Iris pigment epithelial cell (primary cell): ENCODE results near the gene UNC119.

Experiments
- DNase-seq: peaks from one replicate; pipeline ENCODE4 v3.0.0-alpha.2; 2011; ENCODE audit warnings: low read depth

The UNC119 gene

GRCh38 chr17:28544402-28545140 lies 7.9 kb downstream of the UNC119 start:
- no peak for DNase-seq

- DNase-seq, result no peak
Measured at GRCh38 chr17:28541439-28541838, 11.0 kb downstream of the UNC119 start.

- no peak for DNase-seq
Measured at GRCh38 chr17:28540231-28540630, 12.2 kb downstream of the UNC119 start.

GRCh38 chr17:28538296-28538895 lies 14.0 kb downstream of the UNC119 start:
- no peak for DNase-seq

- no peak for DNase-seq
Measured at GRCh38 chr17:28537219-28537610, 15.2 kb downstream of the UNC119 start.

GRCh38 chr17:28536532-28537218 lies 15.7 kb downstream of the UNC119 start:
- no peak for DNase-seq

GRCh38 chr17:28534740-28535375 lies 17.6 kb downstream of the UNC119 start:
- DNase-seq, result no peak

- no peak for DNase-seq
Measured at GRCh38 chr17:28533091-28533807, 19.2 kb downstream of the UNC119 start.

- no peak for DNase-seq
Measured at GRCh38 chr17:28532050-28532960, 20.1 kb downstream of the UNC119 start.

- DNase-seq, result no peak
Measured at GRCh38 chr17:28530926-28531325, 21.5 kb downstream of the UNC119 start.

GRCh38 chr17:28530250-28530649 lies 22.2 kb downstream of the UNC119 start:
- DNase-seq, result no peak

GRCh38 chr17:28529013-28529400 lies 23.4 kb downstream of the UNC119 start:
- no peak for DNase-seq

GRCh38 chr17:28528327-28529012 lies 24.0 kb downstream of the UNC119 start:
- no peak for DNase-seq

- DNase-seq, result no peak
Measured at GRCh38 chr17:28527859-28528258, 24.6 kb downstream of the UNC119 start.

GRCh38 chr17:28527181-28527681 lies 25.2 kb downstream of the UNC119 start:
- no peak for DNase-seq

GRCh38 chr17:28526381-28526780 lies 26.0 kb downstream of the UNC119 start:
- DNase-seq, result no peak

- DNase-seq, result peak; percentile 71
Measured at GRCh38 chr17:28524476-28525424, 27.7 kb downstream of the UNC119 start.

- DNase-seq, result no peak
Measured at GRCh38 chr17:28523876-28524275, 28.5 kb downstream of the UNC119 start.

GRCh38 chr17:28523186-28523585 lies 29.2 kb downstream of the UNC119 start:
- no peak for DNase-seq
